Hematopoietic multipotent progenitor cell treated with erythropoietin and hydrocortisone succinate and interleukin-3 and kit ligand, for 4 days (in vitro differentiated cells): ENCODE measurements around the gene ABCD1.
"Not testable (repeated sequence)": the region's sequence is repeated elsewhere in the genome, so short reads cannot be mapped to it uniquely, and the experiment has no call there.

ENCODE experiments used
- DNase-seq: peaks from one replicate; pipeline ENCODE4 v3.0.0-alpha.2; 2015

ABCD1 gene

GRCh38 chrX:153714256-153714655 is 10.4 kb upstream of the ABCD1 start:
- DNase-seq, result no peak

GRCh38 chrX:153717445-153717844 is 7.2 kb upstream of the ABCD1 start:
- DNase-seq, result no peak

GRCh38 chrX:153719238-153719637 is 5.4 kb upstream of the ABCD1 start:
- DNase-seq, result no peak

GRCh38 chrX:153719701-153720100 is 5.0 kb upstream of the ABCD1 start:
- DNase-seq, result no peak

- peak; percentile 38 for DNase-seq
These were observed 1.8 kb upstream of the ABCD1 start for GRCh38 chrX:153722704-153723350.

- DNase-seq, result peak; percentile 67
These were observed 1.1 kb upstream of the ABCD1 start for GRCh38 chrX:153723351-153724251.

- no peak for DNase-seq
These were observed 579 bp downstream of the ABCD1 start for GRCh38 chrX:153725039-153725831.

GRCh38 chrX:153725832-153726285 is 1.2 kb downstream of the ABCD1 start:
- DNase-seq, result no peak

GRCh38 chrX:153726286-153727122 is 1.8 kb downstream of the ABCD1 start:
- DNase-seq, result peak; percentile 72

- DNase-seq, result peak; percentile 26
These were observed 2.7 kb downstream of the ABCD1 start for GRCh38 chrX:153727123-153727931.

GRCh38 chrX:153728095-153728494 is 3.4 kb downstream of the ABCD1 start:
- no peak for DNase-seq

- no peak for DNase-seq
These were observed 4.4 kb downstream of the ABCD1 start for GRCh38 chrX:153728951-153729631.

GRCh38 chrX:153730115-153730514 is 5.5 kb downstream of the ABCD1 start:
- DNase-seq, result not testable (repeated sequence)

- no peak for DNase-seq
These were observed 6.6 kb downstream of the ABCD1 start for GRCh38 chrX:153731117-153731844.

- no peak for DNase-seq
These were observed 7.2 kb downstream of the ABCD1 start for GRCh38 chrX:153731845-153732215.

- no peak for DNase-seq
These were observed 7.7 kb downstream of the ABCD1 start for GRCh38 chrX:153732401-153732800.

- DNase-seq, result no peak
These were observed 9.1 kb downstream of the ABCD1 start for GRCh38 chrX:153733651-153734240.

- DNase-seq, result no peak
These were observed 10.2 kb downstream of the ABCD1 start for GRCh38 chrX:153734871-153735270.

GRCh38 chrX:153735274-153735673 is 10.6 kb downstream of the ABCD1 start:
- DNase-seq, result no peak
